IMR-90 (cell line): ENCODE results near the gene CNTLN. TPM values are rescaled to one million over a fixed set of nuclear protein-coding genes. Genes with fewer than 3 reads are reported as not detected.

ENCODE experiments used
- ATAC-seq: fragments of 200-7000 bp; cut with Tn5 transposase; 2 replicates; pipeline ENCODE4 v1.9.1; 2020; ENCODE audit warnings: low read depth, mild to moderate bottlenecking, moderate library complexity
- BruUV-seq: library from RNA; stranded (reverse); fragments of 400-500 nt; replicated peaks from 2 replicates; lab custom pipeline; 2021; lab: Mats Ljungman, UMichigan
- CTCF ChIA-PET: fragments of 300-600 bp; formaldehyde crosslinking; extraction: SDS; loops from one replicate; lab custom pipeline; 2021; ENCODE audit warnings: antibody characterized with exemption; lab: Yijun Ruan, JAX
- POLR2A ChIA-PET: fragments of 300-600 bp; sonication (Branson Sonifier 250); formaldehyde crosslinking; loops from one replicate; lab custom pipeline; 2022; ENCODE audit warnings: antibody characterized with exemption; ENCODE audit not compliant: unreplicated experiment; lab: Charles Lee
- DNase-seq: peaks from one replicate; pipeline ENCODE4 v3.0.0; 2013
- H2AFZ ChIP-seq: replicated peaks from 2 replicates; pipeline ENCODE3; 2013; ENCODE audit warnings: low read length, mild to moderate bottlenecking; ENCODE audit not compliant: poor library complexity
- H2AK5ac ChIP-seq: 2 replicates; pipeline ENCODE4 v1.6.1; 2013; ENCODE audit warnings: low read depth, low read length, inconsistent platforms
- H2AK9ac ChIP-seq: replicated peaks from 2 replicates; pipeline ENCODE3; 2013; ENCODE audit warnings: mild to moderate bottlenecking, low read depth, low read length, moderate library complexity; ENCODE audit not compliant: poor library complexity
- H2BK120ac ChIP-seq: 2 replicates; pipeline ENCODE4 v1.6.1; 2013; ENCODE audit warnings: low read depth, low read length, inconsistent platforms
- H2BK15ac ChIP-seq: 3 replicates; pipeline ENCODE4 v1.6.1; 2013; ENCODE audit warnings: low read depth, low read length, inconsistent platforms
- H2BK20ac ChIP-seq: 2 replicates; pipeline ENCODE4 v1.6.1; 2013; ENCODE audit warnings: low read depth, mild to moderate bottlenecking, inconsistent platforms, low read length, moderate library complexity
- H2BK5ac ChIP-seq: 2 replicates; pipeline ENCODE4 v1.6.1; 2013; ENCODE audit warnings: mild to moderate bottlenecking, low read depth, low read length, inconsistent platforms; ENCODE audit not compliant: poor library complexity, severe bottlenecking
- H3K14ac ChIP-seq: replicated peaks from 2 replicates; pipeline ENCODE4 v1.6.1; 2013; ENCODE audit warnings: low read depth, low read length, inconsistent platforms
- H3K18ac ChIP-seq: 2 replicates; pipeline ENCODE4 v1.6.1; 2013; ENCODE audit warnings: low read depth, low read length, control low read depth
- H3K23ac ChIP-seq: 2 replicates; pipeline ENCODE4 v1.6.1; 2013; ENCODE audit warnings: low read depth, low read length, inconsistent platforms
- H3K27ac ChIP-seq: 2 replicates; pipeline ENCODE4 v1.5.1; 2013; ENCODE audit warnings: mild to moderate bottlenecking, control low read depth, low read length; ENCODE audit not compliant: insufficient read depth
- H3K27me3 ChIP-seq: 2 replicates; pipeline ENCODE4 v1.6.1; 2013; ENCODE audit warnings: low read length; ENCODE audit not compliant: control insufficient read depth, insufficient read depth
- H3K36me3 ChIP-seq: 2 replicates; pipeline ENCODE4 v1.6.1; 2013; ENCODE audit warnings: low read length, mixed read lengths; ENCODE audit not compliant: control insufficient read depth, insufficient read depth
- H3K4ac ChIP-seq: 2 replicates; pipeline ENCODE4 v1.6.1; 2013; ENCODE audit warnings: low read depth, low read length, inconsistent platforms
- H3K4me1 ChIP-seq: 2 replicates; pipeline ENCODE4 v1.6.1; 2013; ENCODE audit warnings: low read length, mixed read lengths; ENCODE audit not compliant: control insufficient read depth, insufficient read depth
- H3K4me2 ChIP-seq: 2 replicates; pipeline ENCODE4 v1.6.1; 2013; ENCODE audit warnings: low read depth, mild to moderate bottlenecking, control low read depth, low read length, moderate library complexity
- H3K4me3 ChIP-seq: 2 replicates; pipeline ENCODE4 v1.5.1; 2013; ENCODE audit warnings: low read depth, mild to moderate bottlenecking, control low read depth, low read length, moderate library complexity; ENCODE audit not compliant: insufficient read depth
- H3K56ac ChIP-seq: 2 replicates; pipeline ENCODE4 v1.6.1; 2013; ENCODE audit warnings: low read length, inconsistent platforms; ENCODE audit not compliant: insufficient read depth; ENCODE audit errors: extremely low read depth
- H3K79me1 ChIP-seq, 2 experiments: 2 replicates each; pipeline ENCODE4 v1.6.1; 2013; ENCODE audit warnings: low read length in 2 of 2, inconsistent platforms in 1 of 2, low read depth in 1 of 2
- H3K9ac ChIP-seq: 2 replicates; pipeline ENCODE4 v1.6.1; 2013; ENCODE audit warnings: low read depth, low read length, control low read depth
- H3K9me1 ChIP-seq: 2 replicates; pipeline ENCODE4 v1.6.1; 2013; ENCODE audit warnings: low read length, inconsistent platforms; ENCODE audit not compliant: insufficient read depth
- H3K9me3 ChIP-seq: 2 replicates; pipeline ENCODE4 v1.6.1; 2013; ENCODE audit warnings: low read length; ENCODE audit not compliant: control insufficient read depth, insufficient read depth
- H4K20me1 ChIP-seq: 2 replicates; pipeline ENCODE4 v1.6.1; 2013; ENCODE audit warnings: low read length, inconsistent platforms; ENCODE audit not compliant: insufficient read depth
- H4K5ac ChIP-seq: 2 replicates; pipeline ENCODE4 v1.6.1; 2013; ENCODE audit warnings: mild to moderate bottlenecking, low read depth, low read length, control low read depth
- H4K8ac ChIP-seq, 2 experiments: 2 replicates each; pipeline ENCODE4 v1.6.1; 2013; ENCODE audit warnings: low read depth in 2 of 2, low read length in 2 of 2, control low read depth in 1 of 2, inconsistent platforms in 1 of 2
- H4K91ac ChIP-seq: 2 replicates; pipeline ENCODE4 v1.6.1; 2013; ENCODE audit warnings: low read depth, low read length, inconsistent platforms; ENCODE audit not compliant: insufficient read depth
- FOS ChIP-seq: fragments of 150-350 bp; IDR thresholded peaks from 2 replicates; pipeline ENCODE4 v1.6.1; 2016; ENCODE audit warnings: low read depth, low read length
- MAFK ChIP-seq: IDR thresholded peaks from 2 replicates; pipeline ENCODE4 v1.6.1; 2012; ENCODE audit warnings: low read depth, low read length, improper control_type of control experiment
- MAZ ChIP-seq: IDR thresholded peaks from 2 replicates; pipeline ENCODE4 v1.6.1; 2012; ENCODE audit warnings: low read depth, mild to moderate bottlenecking, low read length, improper control_type of control experiment, moderate library complexity, borderline replicate concordance
- MXI1 ChIP-seq: IDR thresholded peaks from 2 replicates; pipeline ENCODE4 v1.6.1; 2012; ENCODE audit warnings: low read depth, mild to moderate bottlenecking, low read length, moderate library complexity, borderline replicate concordance
- NFE2L2 ChIP-seq: fragments of 150-350 bp; IDR thresholded peaks from 2 replicates; pipeline ENCODE4 v1.6.1; 2016; ENCODE audit warnings: low read depth, mild to moderate bottlenecking, low read length
- RAD21 ChIP-seq: IDR thresholded peaks from 2 replicates; pipeline ENCODE4 v1.6.1; 2012; ENCODE audit warnings: low read length, improper control_type of control experiment
- RCOR1 ChIP-seq: IDR thresholded peaks from 2 replicates; pipeline ENCODE4 v1.6.1; 2012; ENCODE audit warnings: mild to moderate bottlenecking, low read length, improper control_type of control experiment; ENCODE audit not compliant: insufficient replicate concordance
- RFX5 ChIP-seq: IDR thresholded peaks from 2 replicates; pipeline ENCODE4 v1.8.0; 2012; ENCODE audit warnings: low read depth, mild to moderate bottlenecking, low read length, moderate library complexity
- SMC3 ChIP-seq: fragments of 150-350 bp; IDR thresholded peaks from 2 replicates; pipeline ENCODE4 v1.6.1; 2016; ENCODE audit warnings: low read depth, mild to moderate bottlenecking, antibody characterized with exemption, low read length, moderate library complexity
- WGBS, 2 experiments: methylation state at CpG; one replicate each; pipeline versions ENCODE4 v1.1.5 to v1.1.7; 2013; ENCODE audit warnings: missing lambda C conversion rate in 2 of 2; ENCODE audit not compliant: insufficient read length in 1 of 2; ENCODE audit errors: extremely low coverage in 2 of 2; 5-methylcytosine and 5-hydroxymethylcytosine counted together
- dilution Hi-C: fragments of 300-500 bp; cut with HindIII; formaldehyde crosslinking; loops from one replicate; pipeline ENCODE4 v1.14.3; 2018; ENCODE audit warnings: low sequenced_read_pairs; ENCODE audit not compliant: unreplicated experiment
- in situ Hi-C: fragments of 300-500 bp; cut with MboI; formaldehyde crosslinking; loops from 3 replicates; pipeline ENCODE4 v1.14.3; 2019; ENCODE audit warnings: low sequenced_read_pairs, inconsistent platforms, mixed read lengths
- intact Hi-C: fragments of 100-400 bp; cut with micrococcal nuclease; formaldehyde crosslinking; loops from 2 replicates; pipeline ENCODE4 v1.10.0; 2022
- polyA plus RNA-seq, 3 experiments: library from polyadenylated mRNA; depleted of rRNA; stranded (reverse); fragments of >200 nt; gene quantifications; 2 replicates each; pipeline ENCODE4 v1.2.3, GENCODE V29; 2012; ENCODE audit warnings: low replicate concordance in 1 of 3
- total RNA-seq: library from RNA; depleted of rRNA; stranded (reverse); fragments of >200 nt; gene quantifications from 2 replicates; pipeline ENCODE4 v1.2.3, GENCODE V29; 2012
- TF ChIP-seq, protein P1 (sequence below): fragments of 150-350 bp; IDR thresholded peaks from 2 replicates; pipeline ENCODE4 v1.6.1; 2016; ENCODE audit warnings: low read depth, mild to moderate bottlenecking, low read length, moderate library complexity, borderline replicate concordance
- TF ChIP-seq, protein P2 (sequence below): conservative IDR thresholded peaks from 2 replicates; pipeline ENCODE4 v1.5.1; 2012; ENCODE audit warnings: mild to moderate bottlenecking, low read depth, low read length, improper control_type of control experiment
- TF ChIP-seq, protein P3 (sequence below): fragments of 150-350 bp; IDR thresholded peaks from 2 replicates; pipeline ENCODE4 v1.6.1; 2017; ENCODE audit warnings: mild to moderate bottlenecking, antibody characterized with exemption, low read length, low read depth

Gene CNTLN
- total and polyA plus RNA-seq, 2 of the 4 experiments (the other 2 are of a cell fraction): 3.8 to 5.9 TPM

DNA sequence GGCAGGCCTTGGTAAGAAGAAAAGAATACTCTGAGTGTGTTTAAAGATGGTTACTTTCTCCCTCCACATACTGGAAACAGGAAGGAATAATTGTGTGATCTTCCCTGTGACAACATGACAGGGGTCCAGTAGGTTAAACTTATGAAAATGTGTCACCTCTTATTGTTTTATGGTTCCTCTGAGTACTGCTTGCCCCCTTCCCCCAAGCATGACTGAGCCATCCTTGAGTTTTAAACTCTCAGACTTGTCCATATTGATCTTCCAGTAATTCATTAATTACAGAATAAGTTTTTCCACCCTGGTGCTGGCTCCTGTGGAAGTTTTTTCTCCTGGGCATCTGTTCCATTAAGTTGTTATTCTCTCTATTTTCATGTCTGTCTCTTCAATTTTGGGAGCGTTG lies 95.8 kb downstream of the CNTLN start:
- Histone ChIP-seq H3K56ac (no peak overlapping the region), H2BK20ac (no peak overlapping the region), H3K36me3 (no peaks in the 10 kb centered on the region), H3K14ac (no peak overlapping the region), H3K27me3 (no peaks in the 10 kb centered on the region), H4K5ac (no peak overlapping the region), H2BK120ac (no peak overlapping the region), H3K23ac (no peak overlapping the region), H2AFZ (no peak overlapping the region), H4K20me1 (no peaks in the 10 kb centered on the region), H3K9ac (no peak overlapping the region), H3K18ac (no peak overlapping the region), H3K4me3 (no peak overlapping the region), H3K4me2 (no peak overlapping the region), H3K79me1 (peaks cover 0 to 19% of the 10 kb centered on the region in 2 experiments; a peak in 2 of 4 replicates), H3K9me3 (no peaks in the 10 kb centered on the region), H2BK5ac (no peak overlapping the region), H4K91ac (no peak overlapping the region), H2AK9ac (no peak overlapping the region), H2AK5ac (no peak overlapping the region), H3K27ac (no peak overlapping the region), H3K9me1 (no peaks in the 10 kb centered on the region), H2BK15ac (no peak overlapping the region), H4K8ac (no peak overlapping the region), H3K4me1 (no peaks in the 10 kb centered on the region), H3K4ac (no peak overlapping the region)
- ATAC-seq: no peak
- in situ Hi-C loops: no loop called here
- DNase-seq: no peak
- TF ChIP-seq RFX5: no peak
- TF ChIP-seq, protein P1, sequence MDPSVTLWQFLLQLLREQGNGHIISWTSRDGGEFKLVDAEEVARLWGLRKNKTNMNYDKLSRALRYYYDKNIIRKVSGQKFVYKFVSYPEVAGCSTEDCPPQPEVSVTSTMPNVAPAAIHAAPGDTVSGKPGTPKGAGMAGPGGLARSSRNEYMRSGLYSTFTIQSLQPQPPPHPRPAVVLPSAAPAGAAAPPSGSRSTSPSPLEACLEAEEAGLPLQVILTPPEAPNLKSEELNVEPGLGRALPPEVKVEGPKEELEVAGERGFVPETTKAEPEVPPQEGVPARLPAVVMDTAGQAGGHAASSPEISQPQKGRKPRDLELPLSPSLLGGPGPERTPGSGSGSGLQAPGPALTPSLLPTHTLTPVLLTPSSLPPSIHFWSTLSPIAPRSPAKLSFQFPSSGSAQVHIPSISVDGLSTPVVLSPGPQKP: no peak
- TF ChIP-seq NFE2L2: no peak
- TF ChIP-seq FOS: no peak
- TF ChIP-seq, protein P2, sequence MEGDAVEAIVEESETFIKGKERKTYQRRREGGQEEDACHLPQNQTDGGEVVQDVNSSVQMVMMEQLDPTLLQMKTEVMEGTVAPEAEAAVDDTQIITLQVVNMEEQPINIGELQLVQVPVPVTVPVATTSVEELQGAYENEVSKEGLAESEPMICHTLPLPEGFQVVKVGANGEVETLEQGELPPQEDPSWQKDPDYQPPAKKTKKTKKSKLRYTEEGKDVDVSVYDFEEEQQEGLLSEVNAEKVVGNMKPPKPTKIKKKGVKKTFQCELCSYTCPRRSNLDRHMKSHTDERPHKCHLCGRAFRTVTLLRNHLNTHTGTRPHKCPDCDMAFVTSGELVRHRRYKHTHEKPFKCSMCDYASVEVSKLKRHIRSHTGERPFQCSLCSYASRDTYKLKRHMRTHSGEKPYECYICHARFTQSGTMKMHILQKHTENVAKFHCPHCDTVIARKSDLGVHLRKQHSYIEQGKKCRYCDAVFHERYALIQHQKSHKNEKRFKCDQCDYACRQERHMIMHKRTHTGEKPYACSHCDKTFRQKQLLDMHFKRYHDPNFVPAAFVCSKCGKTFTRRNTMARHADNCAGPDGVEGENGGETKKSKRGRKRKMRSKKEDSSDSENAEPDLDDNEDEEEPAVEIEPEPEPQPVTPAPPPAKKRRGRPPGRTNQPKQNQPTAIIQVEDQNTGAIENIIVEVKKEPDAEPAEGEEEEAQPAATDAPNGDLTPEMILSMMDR: no peak
- TF ChIP-seq RCOR1: no peak
- TF ChIP-seq MAFK: no peak
- no peak for TF ChIP-seq RAD21
- TF ChIP-seq MXI1: no peak
- no peak for TF ChIP-seq SMC3
- no peak for TF ChIP-seq MAZ
- TF ChIP-seq, protein P3, sequence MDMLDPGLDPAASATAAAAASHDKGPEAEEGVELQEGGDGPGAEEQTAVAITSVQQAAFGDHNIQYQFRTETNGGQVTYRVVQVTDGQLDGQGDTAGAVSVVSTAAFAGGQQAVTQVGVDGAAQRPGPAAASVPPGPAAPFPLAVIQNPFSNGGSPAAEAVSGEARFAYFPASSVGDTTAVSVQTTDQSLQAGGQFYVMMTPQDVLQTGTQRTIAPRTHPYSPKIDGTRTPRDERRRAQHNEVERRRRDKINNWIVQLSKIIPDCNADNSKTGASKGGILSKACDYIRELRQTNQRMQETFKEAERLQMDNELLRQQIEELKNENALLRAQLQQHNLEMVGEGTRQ: no peak
- intact Hi-C loops: no loop called here
- no TSS peak for BruUV-seq
- dilution Hi-C loops: no loop called here
- WGBS, 2 experiments: no CpG with 5 or more reads among the region's 1 CpG
- ChIA-PET CTCF (no interaction called here), POLR2A (no interaction called here)
